ENCODE measurements around the gene CCDC136. TPM values are rescaled to one million over a fixed set of nuclear protein-coding genes. Genes with fewer than 3 reads are reported as not detected.

Gene CCDC136
- total RNA-seq, 1 donor from 2014 or later = 0.99 TPM

- no peak for DNase-seq (ENCODE audit: low read depth in 2 of 2)
Observed at GRCh38 chr7:128844777-128845311, 53.1 kb downstream of the CCDC136 start.

- no peak for DNase-seq (ENCODE audit: low read depth in 2 of 2)
Observed at GRCh38 chr7:128845475-128845874, 53.7 kb downstream of the CCDC136 start.

GRCh38 chr7:128845987-128846386, 54.2 kb downstream of the CCDC136 start:
- DNase-seq (ENCODE audit: low read depth in 2 of 2) = no peak

- no peak for DNase-seq (ENCODE audit: low read depth in 2 of 2)
Observed at GRCh38 chr7:128846781-128847444, 55.1 kb downstream of the CCDC136 start.

- DNase-seq (ENCODE audit: low read depth in 2 of 2) = no peak
Observed at GRCh38 chr7:128847721-128848211, 56.0 kb downstream of the CCDC136 start.

GRCh38 chr7:128848289-128849155, 56.8 kb downstream of the CCDC136 start:
- no peak for DNase-seq (ENCODE audit: low read depth in 2 of 2)

GRCh38 chr7:128849156-128849515, 57.4 kb downstream of the CCDC136 start:
- DNase-seq (ENCODE audit: low read depth in 2 of 2) = no peak

GRCh38 chr7:128849804-128850490, 58.2 kb downstream of the CCDC136 start:
- DNase-seq (ENCODE audit: low read depth in 2 of 2) = no peak

- DNase-seq (ENCODE audit: low read depth in 2 of 2) = no peak
Observed at GRCh38 chr7:128852537-128853254, 60.9 kb downstream of the CCDC136 start.

- DNase-seq (ENCODE audit: low read depth in 2 of 2) = no peak
Observed at GRCh38 chr7:128853799-128854198, 62.0 kb downstream of the CCDC136 start.

GRCh38 chr7:128854396-128854795, 62.6 kb downstream of the CCDC136 start:
- DNase-seq (ENCODE audit: low read depth in 2 of 2) = no peak

- no peak for DNase-seq (ENCODE audit: low read depth in 2 of 2)
Observed at GRCh38 chr7:128855559-128855958, 63.8 kb downstream of the CCDC136 start.

- no peak for DNase-seq (ENCODE audit: low read depth in 2 of 2)
Observed at GRCh38 chr7:128856001-128856718, 64.4 kb downstream of the CCDC136 start.

- no peak for DNase-seq (ENCODE audit: low read depth in 2 of 2)
Observed at GRCh38 chr7:128858380-128859231, 66.8 kb downstream of the CCDC136 start.

- peak in 1 of 2 donors; percentile 38 for DNase-seq (ENCODE audit: low read depth in 2 of 2)
Observed at GRCh38 chr7:128859232-128860157, 67.7 kb downstream of the CCDC136 start.

- peak; percentile 12 to 62 for DNase-seq (ENCODE audit: low read depth in 2 of 2)
Observed at GRCh38 chr7:128860158-128861073, 68.6 kb downstream of the CCDC136 start.

GRCh38 chr7:128861957-128862570, 70.3 kb downstream of the CCDC136 start:
- no peak for DNase-seq (ENCODE audit: low read depth in 2 of 2)
